ENCODE measurements around the gene TRIL. TPM values are rescaled to one million over a fixed set of nuclear protein-coding genes. Genes with fewer than 3 reads are reported as not detected.

The TRIL gene
- total and polyA plus RNA-seq, 9 of the 15 experiments (the other 6 are each of a cell fraction or from before 2014, with no cell fraction given), result not detected

DNA sequence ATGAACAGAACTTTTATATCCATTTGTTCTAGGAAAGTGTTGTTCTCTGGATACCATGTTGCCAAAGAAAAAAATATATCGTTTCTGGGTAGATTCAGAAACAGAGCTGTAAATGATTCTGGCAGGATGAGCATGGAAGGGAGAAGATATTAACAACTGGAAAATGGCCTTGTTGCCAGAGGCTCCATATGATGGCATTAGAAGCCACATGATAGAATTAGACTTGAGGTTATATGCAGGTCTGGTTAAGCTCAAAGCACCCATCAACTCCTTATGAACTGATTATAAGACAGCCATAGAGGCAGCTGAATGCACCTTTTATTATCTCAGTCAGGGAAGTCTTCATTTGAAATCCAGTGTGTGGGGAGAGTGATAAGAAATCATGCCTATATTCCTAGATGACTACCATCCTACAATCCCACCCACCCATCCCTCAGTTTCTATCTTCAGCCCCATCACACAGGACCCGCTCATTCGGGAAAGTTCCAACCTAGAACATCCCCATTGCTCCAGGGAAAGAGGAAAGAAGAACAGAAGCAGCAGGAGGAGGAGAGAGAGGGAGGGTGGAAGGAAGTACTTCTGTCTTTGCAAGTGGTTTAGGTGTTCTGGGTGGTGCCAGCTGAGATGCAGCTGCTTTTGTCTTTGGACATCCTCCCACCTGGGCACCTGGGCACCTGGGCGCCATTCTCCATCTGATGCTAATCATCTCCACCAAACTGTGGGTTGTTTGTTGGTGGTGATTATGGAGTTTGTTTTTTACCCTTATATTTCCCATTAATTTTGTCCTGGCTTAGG is 25.5 kb upstream of the TRIL start:
- Histone ChIP-seq H3K4me1 (replicated peaks in 1 of 2; ENCODE audit: control insufficient read depth in 2 of 2, insufficient read depth in 2 of 2, low read length in 2 of 2) (no peaks in the 10 kb centered on the region; a peak in 1 of 5 replicates), H3K9ac (ENCODE audit: insufficient read depth in 1 of 2, low read depth in 2 of 2, low read length in 2 of 2) (no peak overlapping the region), H3K27ac (ENCODE audit: extremely low read depth, low read depth, low read length) (no peak overlapping the region), H3K4me2 (ENCODE audit: insufficient read depth, low read length) (no peak overlapping the region), H2AFZ (ENCODE audit: low read depth, low read length) (no peak overlapping the region), H4K20me1 (replicated peaks; ENCODE audit: control insufficient read depth, insufficient read depth, low read length) (no peaks in the 10 kb centered on the region), H3K36me3 (ENCODE audit: control insufficient read depth, insufficient read depth, low read length) (no peaks in the 10 kb centered on the region), H3K27me3 (ENCODE audit: control insufficient read depth in 2 of 2, insufficient read depth in 2 of 2, low read length in 2 of 2) (no peaks in the 10 kb centered on the region), H3K4me3 (no peak overlapping the region), H3K79me2 (ENCODE audit: control insufficient read depth, insufficient read depth, low read length) (no peaks in the 10 kb centered on the region), H3K9me3 (replicated peaks; ENCODE audit: control insufficient read depth, insufficient read depth, low read depth, low read length) (no peaks in the 10 kb centered on the region), H3K9me1 (ENCODE audit: control insufficient read depth, insufficient read depth, low read length) (no peaks in the 10 kb centered on the region)
- ChIA-PET CTCF (ENCODE audit: low intra/inter-chr PET ratio) (no interaction called here), POLR2A (no interaction called here)
- no peak for ATAC-seq
- 5% methylated on average over 4 of the region's 4 CpGs for WGBS (ENCODE audit: insufficient coverage, low coverage, missing lambda C conversion rate)
- DNase-seq (ENCODE audit: extremely low read depth in 1 of 4, low spot score in 3 of 4), result no peak
- no peak for TF ChIP-seq MTF1 (CRISPR knock-in tag; IDR thresholded peaks at IDR 0.05; ENCODE audit: borderline replicate concordance)
- TF ChIP-seq, protein P1, sequence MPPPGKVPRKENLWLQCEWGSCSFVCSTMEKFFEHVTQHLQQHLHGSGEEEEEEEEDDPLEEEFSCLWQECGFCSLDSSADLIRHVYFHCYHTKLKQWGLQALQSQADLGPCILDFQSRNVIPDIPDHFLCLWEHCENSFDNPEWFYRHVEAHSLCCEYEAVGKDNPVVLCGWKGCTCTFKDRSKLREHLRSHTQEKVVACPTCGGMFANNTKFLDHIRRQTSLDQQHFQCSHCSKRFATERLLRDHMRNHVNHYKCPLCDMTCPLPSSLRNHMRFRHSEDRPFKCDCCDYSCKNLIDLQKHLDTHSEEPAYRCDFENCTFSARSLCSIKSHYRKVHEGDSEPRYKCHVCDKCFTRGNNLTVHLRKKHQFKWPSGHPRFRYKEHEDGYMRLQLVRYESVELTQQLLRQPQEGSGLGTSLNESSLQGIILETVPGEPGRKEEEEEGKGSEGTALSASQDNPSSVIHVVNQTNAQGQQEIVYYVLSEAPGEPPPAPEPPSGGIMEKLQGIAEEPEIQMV (tag; conservative IDR thresholded peaks at IDR 0.05; ENCODE audit: low read depth), result no peak
- TF ChIP-seq FOXP1 (CRISPR knock-in tag; IDR thresholded peaks at IDR 0.05), result no peak
- no peak for TF ChIP-seq CBX1 (IDR thresholded peaks at IDR 0.05; ENCODE audit: low read depth)
- in situ Hi-C loops (cut with MboI), result no loop called here
- no peak for FAIRE-seq
- intact Hi-C loops (cut with micrococcal nuclease), result no loop called here
- BruUV-seq (replicated peaks), result no TSS peak

Data from K562 (cell line).